OCI-LY7 (cell line): ENCODE measurements around the gene TRIP10. TPM values are rescaled to one million over a fixed set of nuclear protein-coding genes. Genes with fewer than 3 reads are reported as not detected.

Experiments used
- BruUV-seq: library from RNA; stranded (reverse); fragments of 400-500 nt; replicated peaks from 2 replicates; lab custom pipeline; 2021; lab: Mats Ljungman, UMichigan
- CTCF ChIA-PET: fragments of 300-600 bp; sonication (Branson Sonifier 250); formaldehyde crosslinking; loops from one replicate; lab custom pipeline; 2022; ENCODE audit warnings: antibody characterized with exemption; ENCODE audit not compliant: unreplicated experiment; lab: Charles Lee
- POLR2A ChIA-PET: fragments of 300-600 bp; sonication (Branson Sonifier 250); formaldehyde crosslinking; loops from one replicate; lab custom pipeline; 2022; ENCODE audit warnings: antibody characterized with exemption; lab: Charles Lee
- DNase-seq: peaks from one replicate; pipeline ENCODE4 v3.0.0-alpha.2; 2015; ENCODE audit warnings: low spot score
- H2AFZ ChIP-seq: fragments of 200-600 bp; sonication (generic), shearing (Covaris generic); 2 replicates; pipeline ENCODE4 v1.6.1; 2014; ENCODE audit warnings: mild to moderate bottlenecking, antibody characterized with exemption, low read length, moderate library complexity
- H3K27ac ChIP-seq: fragments of 200-600 bp; sonication (generic); 2 replicates; pipeline ENCODE4 v1.5.1; 2014; ENCODE audit warnings: mixed run types, low read depth, mild to moderate bottlenecking, moderate library complexity, low read length, inconsistent platforms; ENCODE audit not compliant: poor library complexity, severe bottlenecking
- H3K36me3 ChIP-seq: fragments of 200-600 bp; sonication (generic); 2 replicates; pipeline ENCODE4 v1.6.1; 2014; ENCODE audit warnings: mild to moderate bottlenecking, antibody characterized with exemption, low read length, moderate library complexity, mixed read lengths; ENCODE audit not compliant: insufficient read depth
- H3K4me1 ChIP-seq: fragments of 200-600 bp; sonication (generic); 2 replicates; pipeline ENCODE4 v1.5.1; 2014; ENCODE audit warnings: mild to moderate bottlenecking, low read length; ENCODE audit not compliant: insufficient read depth, poor library complexity, severe bottlenecking
- H3K4me2 ChIP-seq: fragments of 200-600 bp; sonication (generic); 2 replicates; pipeline ENCODE4 v1.6.1; 2014; ENCODE audit warnings: mild to moderate bottlenecking, low read length
- H3K4me3 ChIP-seq: fragments of 200-600 bp; sonication (generic); 2 replicates; pipeline ENCODE4 v1.5.1; 2014; ENCODE audit warnings: mild to moderate bottlenecking, low read depth, low read length; ENCODE audit not compliant: poor library complexity, severe bottlenecking
- H3K79me2 ChIP-seq: fragments of 200-600 bp; sonication (generic); 2 replicates; pipeline ENCODE4 v1.6.1; 2016; ENCODE audit warnings: low read depth, mild to moderate bottlenecking, low read length, moderate library complexity, mixed read lengths; ENCODE audit not compliant: insufficient read depth
- H3K9me2 ChIP-seq: fragments of 200-600 bp; sonication (generic); 2 replicates; pipeline ENCODE4 v1.6.1; 2016; ENCODE audit warnings: mild to moderate bottlenecking, low read length, mixed read lengths; ENCODE audit not compliant: insufficient read depth
- H3K9me3 ChIP-seq: fragments of 200-600 bp; sonication (generic); 2 replicates; pipeline ENCODE4 v1.6.1; 2014; ENCODE audit warnings: mild to moderate bottlenecking, mixed run types, low read length, mixed read lengths
- H4K20me1 ChIP-seq: fragments of 200-600 bp; sonication (generic); 2 replicates; pipeline ENCODE4 v1.6.1; 2014; ENCODE audit warnings: mild to moderate bottlenecking, antibody characterized with exemption, low read length, moderate library complexity, mixed read lengths; ENCODE audit not compliant: insufficient read depth
- CTCF ChIP-seq: fragments of 200-600 bp; sonication (generic); conservative IDR thresholded peaks from 2 replicates; pipeline ENCODE4 v1.5.1; 2014; ENCODE audit warnings: mild to moderate bottlenecking, antibody characterized with exemption, low read length, moderate library complexity, mixed read lengths
- EZH2phosphoT487 ChIP-seq: fragments of 200-600 bp; sonication (generic); IDR thresholded peaks from 2 replicates; pipeline ENCODE4 v1.6.1; 2018; ENCODE audit warnings: low read depth, borderline replicate concordance, mild to moderate bottlenecking, mixed run types, antibody characterized with exemption, low read length, moderate library complexity, mixed read lengths
- intact Hi-C: fragments of 100-400 bp; cut with micrococcal nuclease; formaldehyde crosslinking; loops from one replicate; pipeline ENCODE4 v1.10.0; 2022; ENCODE audit not compliant: unreplicated experiment
- total RNA-seq, 2 experiments: library from RNA; depleted of rRNA in 1 of 2; stranded (reverse); fragments of >200 nt in 1 of 2; shearing (Covaris generic) in 1 of 2; gene quantifications; 2 replicates each; pipeline ENCODE4 v1.2.3, GENCODE V29; 2014 to 2022

The TRIP10 gene
- total RNA-seq, 2 experiments from 2014 or later, result 16.1 to 19.9 TPM

DNA sequence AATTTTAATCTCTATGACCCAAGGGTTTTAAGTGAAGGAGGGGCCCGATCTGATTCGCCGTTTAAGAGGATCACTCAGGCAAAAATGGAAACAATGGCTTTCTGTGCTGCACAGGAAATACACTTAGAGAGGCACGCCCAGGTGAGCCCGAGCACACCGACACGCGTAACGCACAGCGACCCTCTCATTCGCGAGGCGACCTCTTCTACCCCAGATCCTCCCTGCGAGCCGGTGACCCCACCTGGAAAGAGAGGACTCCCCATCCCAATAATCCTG, 27.5 kb downstream of the TRIP10 start:
- H3K4me1 ChIP-seq, result peaks cover 28% of the 10 kb centered on the region
- H4K20me1 ChIP-seq, result no peaks in the 10 kb centered on the region
- no peaks in the 10 kb centered on the region for H3K36me3 ChIP-seq
- DNase-seq, result peak; percentile 81
- TF ChIP-seq EZH2phosphoT487 (no peak), CTCF (no peak)
- H3K27ac ChIP-seq, result peak overlapping the region; percentile 47
- no peaks in the 10 kb centered on the region for H3K9me3 ChIP-seq
- no peaks in the 10 kb centered on the region for H3K9me2 ChIP-seq
- peak overlapping the region; percentile 76 for H2AFZ ChIP-seq
- BruUV-seq, result no TSS peak
- H3K4me2 ChIP-seq, result peak overlapping the region; percentile 84
- peak overlapping the region; percentile 75 for H3K4me3 ChIP-seq
- intact Hi-C loops, result loop anchor here (1.0 kb wide), 1 partner anchor 29 kb away; no protein-coding TSS in a partner anchor
- ChIA-PET POLR2A (no interaction called here), CTCF (interaction anchor here (0.8 kb wide), 1 partner anchor 37 kb away, joined by 3 read pairs; no protein-coding TSS in a partner anchor)
- H3K79me2 ChIP-seq, result no peaks in the 10 kb centered on the region

DNA sequence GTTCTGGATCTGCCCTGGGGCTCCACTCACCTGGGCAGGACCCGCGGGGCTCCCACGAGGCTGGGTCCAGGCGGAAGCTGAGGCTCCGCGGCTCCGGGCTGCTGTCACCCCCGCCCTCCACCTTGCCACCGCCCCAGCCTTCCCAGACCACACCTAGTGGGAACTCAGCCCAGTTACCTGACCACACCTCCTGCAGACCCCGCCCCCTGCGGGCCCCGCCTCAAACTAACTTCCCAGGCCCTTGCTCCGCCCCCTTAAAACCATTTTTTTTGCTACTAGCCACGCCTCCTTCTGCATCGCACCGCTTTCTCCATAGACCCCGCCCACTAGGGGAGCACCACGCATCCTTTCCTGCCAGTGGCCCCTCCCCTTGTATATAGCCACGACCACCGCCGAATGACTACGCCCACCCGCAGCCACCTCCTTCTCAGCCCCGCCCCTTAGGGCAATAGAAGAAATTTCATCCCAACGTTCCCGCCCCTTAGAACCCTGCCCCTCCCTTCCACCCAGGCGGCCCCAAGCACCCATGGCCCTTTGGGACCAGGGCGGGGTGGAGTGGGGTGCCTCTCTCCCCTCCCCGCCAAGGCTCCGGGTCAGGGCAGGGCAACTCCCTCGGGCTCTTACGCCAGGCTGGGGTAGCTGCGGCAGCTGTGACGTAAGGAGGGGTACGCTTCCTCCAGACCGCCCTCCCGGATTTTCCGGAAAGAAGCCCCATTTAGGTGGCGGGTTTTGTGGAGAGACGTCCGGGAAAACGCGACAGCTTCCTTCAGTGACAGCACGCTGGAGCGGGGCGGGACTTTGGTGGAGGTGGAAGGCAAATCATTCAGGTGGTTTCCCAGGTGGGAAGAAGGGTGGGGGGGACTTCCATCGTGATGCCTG, 28.1 kb downstream of the TRIP10 start, which contains the start of gene SH2D3A:
Gene SH2D3A, minus strand, starts transcription at position 79 of the 879 bp plus-strand sequence. CDS start 3,687 bp downstream, outside the sequence.
- no TSS peak for BruUV-seq
- intact Hi-C loops, result loop anchor here (1.0 kb wide), 1 partner anchor 29 kb away; no protein-coding TSS in a partner anchor
- POLR2A ChIA-PET, result interaction anchor here (1.3 kb wide), 1 partner anchor 35 kb away, joined by 3 read pairs; no protein-coding TSS in a partner anchor
- Histone ChIP-seq H3K4me2 (peak within 1 kb of the TSS; percentile 84), H2AFZ (peak within 1 kb of the TSS; percentile 76), H3K9me2 (no peaks in the 10 kb centered on the region), H3K9me3 (no peaks in the 10 kb centered on the region), H3K36me3 (no peaks in the 10 kb centered on the region), H3K4me3 (peak within 1 kb of the TSS; percentile 75), H3K27ac (peak within 1 kb of the TSS; percentile 47), H3K4me1 (peaks cover 32% of the 10 kb centered on the region), H3K79me2 (no peaks in the 10 kb centered on the region), H4K20me1 (no peaks in the 10 kb centered on the region)
- CTCF ChIA-PET, result interaction anchor here (0.8 kb wide), 1 partner anchor 36 kb away, joined by 3 read pairs; no protein-coding TSS in a partner anchor
- no peak for TF ChIP-seq EZH2phosphoT487
- no peak for TF ChIP-seq CTCF
- peak; percentile 99 for DNase-seq
